ENCODE results near the gene MED27.

MED27 gene

DNA sequence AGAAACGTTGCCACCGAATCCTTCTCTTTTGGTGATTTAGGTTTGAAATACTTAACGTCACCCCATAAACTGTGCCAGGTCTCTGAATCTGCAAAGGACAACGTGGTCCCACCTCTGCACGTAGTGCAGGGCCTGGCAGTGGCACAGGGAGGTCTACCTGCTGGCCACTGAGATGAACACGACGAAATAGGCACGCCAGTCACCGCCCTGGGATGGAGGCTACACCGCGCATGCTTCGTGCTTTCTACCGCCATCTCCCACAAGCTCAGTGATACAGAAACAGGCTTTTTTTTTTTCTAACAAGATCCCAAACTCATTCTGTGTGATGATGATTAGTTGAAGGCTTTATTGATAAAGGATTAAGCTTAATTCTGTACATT is 199.8 kb downstream of the MED27 start:
- no peak overlapping the region for H3K4me3 ChIP-seq (ENCODE audit: control insufficient read depth, low read depth, low read length)
- DNase-seq (ENCODE audit: low read depth): no peak
- TF ChIP-seq, protein P1, sequence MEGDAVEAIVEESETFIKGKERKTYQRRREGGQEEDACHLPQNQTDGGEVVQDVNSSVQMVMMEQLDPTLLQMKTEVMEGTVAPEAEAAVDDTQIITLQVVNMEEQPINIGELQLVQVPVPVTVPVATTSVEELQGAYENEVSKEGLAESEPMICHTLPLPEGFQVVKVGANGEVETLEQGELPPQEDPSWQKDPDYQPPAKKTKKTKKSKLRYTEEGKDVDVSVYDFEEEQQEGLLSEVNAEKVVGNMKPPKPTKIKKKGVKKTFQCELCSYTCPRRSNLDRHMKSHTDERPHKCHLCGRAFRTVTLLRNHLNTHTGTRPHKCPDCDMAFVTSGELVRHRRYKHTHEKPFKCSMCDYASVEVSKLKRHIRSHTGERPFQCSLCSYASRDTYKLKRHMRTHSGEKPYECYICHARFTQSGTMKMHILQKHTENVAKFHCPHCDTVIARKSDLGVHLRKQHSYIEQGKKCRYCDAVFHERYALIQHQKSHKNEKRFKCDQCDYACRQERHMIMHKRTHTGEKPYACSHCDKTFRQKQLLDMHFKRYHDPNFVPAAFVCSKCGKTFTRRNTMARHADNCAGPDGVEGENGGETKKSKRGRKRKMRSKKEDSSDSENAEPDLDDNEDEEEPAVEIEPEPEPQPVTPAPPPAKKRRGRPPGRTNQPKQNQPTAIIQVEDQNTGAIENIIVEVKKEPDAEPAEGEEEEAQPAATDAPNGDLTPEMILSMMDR (IDR thresholded peaks at IDR 0.05; ENCODE audit: control insufficient read depth, insufficient read depth, low read depth, low read length, missing control alignments): no peak

DNA sequence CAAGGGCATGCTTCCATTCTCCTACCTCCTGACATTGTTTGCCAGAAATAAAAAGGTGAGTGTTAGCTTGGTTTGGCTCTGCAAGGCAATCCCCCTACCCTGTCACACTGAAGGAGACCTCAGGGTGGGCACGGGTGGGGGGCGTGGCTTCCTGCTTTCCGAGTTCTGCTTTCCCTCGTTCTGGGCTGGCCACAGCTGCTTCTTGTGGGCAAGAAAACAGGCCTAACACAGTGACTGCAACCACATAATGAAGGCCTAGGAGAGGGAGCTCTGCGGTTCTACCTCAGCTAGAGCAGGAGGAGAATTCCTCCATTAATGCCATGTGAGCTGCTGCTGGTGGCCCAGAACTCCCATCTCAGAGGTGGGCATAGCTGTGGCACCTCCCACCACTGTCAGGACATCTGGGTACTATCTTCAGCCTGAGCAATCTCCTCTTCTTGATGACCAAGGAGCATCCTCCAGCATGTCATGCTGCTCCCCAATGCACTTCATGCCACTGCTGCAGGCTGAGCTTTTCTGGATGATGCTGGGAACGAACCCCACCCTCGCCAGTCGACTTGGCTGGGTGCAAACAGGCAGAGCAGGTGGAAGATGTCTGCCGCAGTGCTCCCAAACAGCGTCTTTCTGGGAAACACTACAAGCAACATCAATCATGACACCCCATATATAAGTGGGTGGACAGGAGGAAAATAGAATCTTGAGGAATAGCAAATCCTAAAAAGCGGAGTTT is 200.3 kb downstream of the MED27 start:
- TF ChIP-seq, protein P1 (IDR thresholded peaks at IDR 0.05; ENCODE audit: control insufficient read depth, insufficient read depth, low read depth, low read length, missing control alignments): no peak

GRCh38 chr9:131876486-131876885 is 203.2 kb downstream of the MED27 start:
- TF ChIP-seq, protein P1 (IDR thresholded peaks at IDR 0.05; ENCODE audit: control insufficient read depth, insufficient read depth, low read depth, low read length, missing control alignments): no peak
- no peak for DNase-seq (ENCODE audit: low read depth)
- H3K4me3 ChIP-seq (ENCODE audit: control insufficient read depth, low read depth, low read length): no peak overlapping the region

More for the DNA sequence above, 200.3 kb downstream of the MED27 start:
- H3K4me3 ChIP-seq (ENCODE audit: control insufficient read depth, low read depth, low read length): no peak overlapping the region
- no peak for DNase-seq (ENCODE audit: low read depth)

DNA sequence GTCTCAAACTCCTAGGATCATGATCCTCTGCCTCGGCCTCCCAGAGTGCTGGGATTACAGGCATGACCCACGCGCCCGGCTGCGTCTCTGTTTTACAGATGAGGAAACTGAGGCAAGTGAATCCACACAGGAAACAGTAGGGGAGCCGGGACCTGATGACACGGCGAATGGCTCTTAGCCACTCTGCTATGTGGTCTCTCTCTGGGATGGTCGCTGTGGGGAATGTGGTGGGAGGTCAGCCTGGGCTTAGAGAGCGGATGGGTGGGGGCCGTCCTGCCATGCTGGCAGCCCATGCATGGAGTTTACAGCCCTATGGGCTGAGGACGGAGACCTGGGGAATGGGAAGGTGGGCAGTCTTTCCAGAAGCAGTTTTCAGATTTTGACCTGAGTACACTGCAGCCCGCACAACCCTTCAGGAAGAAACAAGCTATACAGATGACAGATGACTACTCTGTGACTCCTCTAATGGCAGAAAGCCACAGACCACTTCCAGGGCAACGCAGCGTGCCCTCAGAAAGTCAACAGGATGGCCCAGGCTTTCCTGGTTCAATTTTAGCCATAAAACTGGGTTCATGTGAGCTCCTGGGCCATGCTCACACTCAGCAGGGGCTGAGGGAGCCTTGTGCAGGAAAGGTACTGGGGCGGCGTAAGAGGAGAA is 203.7 kb downstream of the MED27 start:
- TF ChIP-seq, protein P1 (IDR thresholded peaks at IDR 0.05; ENCODE audit: control insufficient read depth, insufficient read depth, low read depth, low read length, missing control alignments): no peak
- H3K4me3 ChIP-seq (ENCODE audit: control insufficient read depth, low read depth, low read length): no peak overlapping the region
- no peak for DNase-seq (ENCODE audit: low read depth)

DNA sequence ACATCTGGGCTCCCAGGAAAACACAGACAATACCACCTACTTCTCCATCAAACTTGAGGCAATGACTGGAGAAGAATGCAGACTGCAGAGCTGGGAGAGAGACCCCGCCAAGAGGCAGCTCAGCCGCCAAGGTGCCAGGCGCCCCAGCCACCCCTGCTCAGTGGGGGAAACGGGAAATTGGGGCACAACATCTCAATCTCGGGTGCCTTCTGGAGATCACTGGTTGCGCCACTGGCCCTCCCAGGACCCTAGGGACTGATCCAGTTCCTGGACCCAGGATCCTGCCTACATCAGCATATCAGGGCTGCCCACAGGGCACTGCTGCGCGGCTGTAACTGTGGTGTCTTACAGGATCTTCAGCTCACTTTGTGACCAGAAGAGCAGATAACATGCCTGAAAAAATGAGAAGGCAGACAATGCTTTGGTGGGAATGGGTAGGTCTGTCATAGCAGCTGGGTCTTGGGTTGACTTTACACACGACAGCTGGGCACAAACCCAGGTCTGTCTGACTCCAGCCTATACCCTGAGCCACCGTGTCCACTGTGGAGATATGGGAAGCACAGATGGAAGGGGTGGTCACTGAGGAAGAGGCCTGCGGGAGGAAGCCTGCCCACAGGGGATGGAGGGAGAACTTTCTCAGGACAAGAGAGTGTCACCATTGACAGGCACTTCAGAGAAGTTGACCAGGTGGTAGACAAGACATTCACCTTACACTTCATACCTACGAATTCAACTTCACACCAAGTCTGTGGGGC is 204.6 kb downstream of the MED27 start:
- no peak overlapping the region for H3K4me3 ChIP-seq (ENCODE audit: control insufficient read depth, low read depth, low read length)
- TF ChIP-seq, protein P1 (IDR thresholded peaks at IDR 0.05; ENCODE audit: control insufficient read depth, insufficient read depth, low read depth, low read length, missing control alignments): no peak
- no peak for DNase-seq (ENCODE audit: low read depth)

DNA sequence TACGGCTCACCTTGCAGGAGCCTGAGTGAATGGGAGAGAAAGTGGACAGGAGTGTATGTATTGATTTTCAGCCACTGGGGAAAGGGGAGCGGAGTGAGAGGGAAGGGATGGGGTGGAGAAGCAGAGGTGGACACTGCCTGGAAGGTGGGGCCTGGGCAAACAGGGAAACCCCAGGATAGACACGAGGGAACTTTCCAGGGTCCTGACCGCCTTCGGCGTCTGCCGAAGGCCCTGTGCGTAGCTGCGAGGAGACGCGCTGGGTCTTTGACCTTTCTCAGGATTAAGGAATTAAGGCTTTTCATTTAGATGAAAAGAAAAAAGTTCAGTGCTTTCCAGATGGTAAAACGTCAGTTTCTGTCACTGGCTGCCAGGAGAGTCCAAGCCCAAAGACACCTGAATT is 205.2 kb downstream of the MED27 start:
- TF ChIP-seq, protein P1 (IDR thresholded peaks at IDR 0.05; ENCODE audit: control insufficient read depth, insufficient read depth, low read depth, low read length, missing control alignments): no peak
- H3K4me3 ChIP-seq (ENCODE audit: control insufficient read depth, low read depth, low read length): no peak overlapping the region

More for the DNA sequence above, 205.2 kb downstream of the MED27 start:
- no peak for DNase-seq (ENCODE audit: low read depth)
